ENCODE data around the gene ACOT12.

The ACOT12 gene

DNA sequence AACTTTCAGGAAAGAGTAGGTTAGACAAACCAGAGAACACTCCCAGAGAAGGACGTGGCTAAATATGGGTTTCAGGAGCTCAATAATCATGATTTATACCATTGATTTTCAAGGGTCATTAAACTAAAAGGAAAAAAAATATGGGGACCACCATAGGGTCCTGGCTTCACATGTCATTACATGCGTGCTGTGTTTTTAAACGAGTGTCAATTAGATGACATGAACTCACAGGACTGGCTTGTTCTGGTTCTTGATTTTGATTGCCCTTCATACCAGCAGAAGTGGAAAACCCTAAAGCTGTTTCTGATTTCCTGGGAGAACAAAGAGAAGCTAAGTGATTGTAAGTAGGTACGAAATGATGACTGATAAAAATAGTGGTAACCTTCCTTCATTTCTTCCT is 5.8 kb downstream of the ACOT12 start:
- no peak for ATAC-seq
- TF ChIP-seq CREB5 (CRISPR knock-in tag; IDR thresholded peaks at IDR 0.05; ENCODE audit: low read depth) (no peak), PPARA (CRISPR knock-in tag; IDR thresholded peaks at IDR 0.05; ENCODE audit: borderline replicate concordance) (no peak), ZNF8 (CRISPR knock-in tag; IDR thresholded peaks at IDR 0.05) (no peak), BACH2 (CRISPR knock-in tag; IDR thresholded peaks at IDR 0.05; ENCODE audit: borderline replicate concordance) (no peak), ZNF70 (CRISPR knock-in tag; IDR thresholded peaks at IDR 0.05) (no peak), ARNTL (CRISPR knock-in tag; IDR thresholded peaks at IDR 0.05; ENCODE audit: borderline replicate concordance, low read depth) (no peak), OSR1 (CRISPR knock-in tag; IDR thresholded peaks at IDR 0.05) (no peak), ZFP3 (CRISPR knock-in tag; IDR thresholded peaks at IDR 0.05) (no peak), ISL1 (CRISPR knock-in tag; IDR thresholded peaks at IDR 0.05) (no peak), ZNF565 (CRISPR knock-in tag; conservative IDR thresholded peaks at IDR 0.05; ENCODE audit: low read depth) (no peak), GLIS3 (CRISPR knock-in tag; IDR thresholded peaks at IDR 0.05) (no peak), ESRRG (CRISPR knock-in tag; IDR thresholded peaks at IDR 0.05) (no peak), CSDC2 (CRISPR knock-in tag; IDR thresholded peaks at IDR 0.05) (no peak), RARB (CRISPR knock-in tag; IDR thresholded peaks at IDR 0.05) (no peak), ZFP30 (CRISPR knock-in tag; IDR thresholded peaks at IDR 0.05) (no peak), TOX (CRISPR knock-in tag; IDR thresholded peaks at IDR 0.05; ENCODE audit: borderline replicate concordance) (no peak)
- TF ChIP-seq, protein P1, sequence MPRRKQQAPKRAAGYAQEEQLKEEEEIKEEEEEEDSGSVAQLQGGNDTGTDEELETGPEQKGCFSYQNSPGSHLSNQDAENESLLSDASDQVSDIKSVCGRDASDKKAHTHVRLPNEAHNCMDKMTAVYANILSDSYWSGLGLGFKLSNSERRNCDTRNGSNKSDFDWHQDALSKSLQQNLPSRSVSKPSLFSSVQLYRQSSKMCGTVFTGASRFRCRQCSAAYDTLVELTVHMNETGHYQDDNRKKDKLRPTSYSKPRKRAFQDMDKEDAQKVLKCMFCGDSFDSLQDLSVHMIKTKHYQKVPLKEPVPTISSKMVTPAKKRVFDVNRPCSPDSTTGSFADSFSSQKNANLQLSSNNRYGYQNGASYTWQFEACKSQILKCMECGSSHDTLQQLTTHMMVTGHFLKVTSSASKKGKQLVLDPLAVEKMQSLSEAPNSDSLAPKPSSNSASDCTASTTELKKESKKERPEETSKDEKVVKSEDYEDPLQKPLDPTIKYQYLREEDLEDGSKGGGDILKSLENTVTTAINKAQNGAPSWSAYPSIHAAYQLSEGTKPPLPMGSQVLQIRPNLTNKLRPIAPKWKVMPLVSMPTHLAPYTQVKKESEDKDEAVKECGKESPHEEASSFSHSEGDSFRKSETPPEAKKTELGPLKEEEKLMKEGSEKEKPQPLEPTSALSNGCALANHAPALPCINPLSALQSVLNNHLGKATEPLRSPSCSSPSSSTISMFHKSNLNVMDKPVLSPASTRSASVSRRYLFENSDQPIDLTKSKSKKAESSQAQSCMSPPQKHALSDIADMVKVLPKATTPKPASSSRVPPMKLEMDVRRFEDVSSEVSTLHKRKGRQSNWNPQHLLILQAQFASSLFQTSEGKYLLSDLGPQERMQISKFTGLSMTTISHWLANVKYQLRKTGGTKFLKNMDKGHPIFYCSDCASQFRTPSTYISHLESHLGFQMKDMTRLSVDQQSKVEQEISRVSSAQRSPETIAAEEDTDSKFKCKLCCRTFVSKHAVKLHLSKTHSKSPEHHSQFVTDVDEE (CRISPR knock-in tag; IDR thresholded peaks at IDR 0.05) = no peak
- TF ChIP-seq, protein P2, sequence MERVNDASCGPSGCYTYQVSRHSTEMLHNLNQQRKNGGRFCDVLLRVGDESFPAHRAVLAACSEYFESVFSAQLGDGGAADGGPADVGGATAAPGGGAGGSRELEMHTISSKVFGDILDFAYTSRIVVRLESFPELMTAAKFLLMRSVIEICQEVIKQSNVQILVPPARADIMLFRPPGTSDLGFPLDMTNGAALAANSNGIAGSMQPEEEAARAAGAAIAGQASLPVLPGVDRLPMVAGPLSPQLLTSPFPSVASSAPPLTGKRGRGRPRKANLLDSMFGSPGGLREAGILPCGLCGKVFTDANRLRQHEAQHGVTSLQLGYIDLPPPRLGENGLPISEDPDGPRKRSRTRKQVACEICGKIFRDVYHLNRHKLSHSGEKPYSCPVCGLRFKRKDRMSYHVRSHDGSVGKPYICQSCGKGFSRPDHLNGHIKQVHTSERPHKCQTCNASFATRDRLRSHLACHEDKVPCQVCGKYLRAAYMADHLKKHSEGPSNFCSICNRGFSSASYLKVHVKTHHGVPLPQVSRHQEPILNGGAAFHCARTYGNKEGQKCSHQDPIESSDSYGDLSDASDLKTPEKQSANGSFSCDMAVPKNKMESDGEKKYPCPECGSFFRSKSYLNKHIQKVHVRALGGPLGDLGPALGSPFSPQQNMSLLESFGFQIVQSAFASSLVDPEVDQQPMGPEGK (CRISPR knock-in tag; IDR thresholded peaks at IDR 0.05; ENCODE audit: borderline replicate concordance) = no peak
- TF ChIP-seq, protein P3, sequence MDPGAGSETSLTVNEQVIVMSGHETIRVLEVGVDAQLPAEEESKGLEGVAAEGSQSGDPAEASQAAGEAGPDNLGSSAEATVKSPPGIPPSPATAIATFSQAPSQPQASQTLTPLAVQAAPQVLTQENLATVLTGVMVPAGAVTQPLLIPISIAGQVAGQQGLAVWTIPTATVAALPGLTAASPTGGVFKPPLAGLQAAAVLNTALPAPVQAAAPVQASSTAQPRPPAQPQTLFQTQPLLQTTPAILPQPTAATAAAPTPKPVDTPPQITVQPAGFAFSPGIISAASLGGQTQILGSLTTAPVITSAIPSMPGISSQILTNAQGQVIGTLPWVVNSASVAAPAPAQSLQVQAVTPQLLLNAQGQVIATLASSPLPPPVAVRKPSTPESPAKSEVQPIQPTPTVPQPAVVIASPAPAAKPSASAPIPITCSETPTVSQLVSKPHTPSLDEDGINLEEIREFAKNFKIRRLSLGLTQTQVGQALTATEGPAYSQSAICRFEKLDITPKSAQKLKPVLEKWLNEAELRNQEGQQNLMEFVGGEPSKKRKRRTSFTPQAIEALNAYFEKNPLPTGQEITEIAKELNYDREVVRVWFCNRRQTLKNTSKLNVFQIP (CRISPR knock-in tag; IDR thresholded peaks at IDR 0.05; ENCODE audit: borderline replicate concordance, low read depth) = no peak
- TF ChIP-seq, protein P4, sequence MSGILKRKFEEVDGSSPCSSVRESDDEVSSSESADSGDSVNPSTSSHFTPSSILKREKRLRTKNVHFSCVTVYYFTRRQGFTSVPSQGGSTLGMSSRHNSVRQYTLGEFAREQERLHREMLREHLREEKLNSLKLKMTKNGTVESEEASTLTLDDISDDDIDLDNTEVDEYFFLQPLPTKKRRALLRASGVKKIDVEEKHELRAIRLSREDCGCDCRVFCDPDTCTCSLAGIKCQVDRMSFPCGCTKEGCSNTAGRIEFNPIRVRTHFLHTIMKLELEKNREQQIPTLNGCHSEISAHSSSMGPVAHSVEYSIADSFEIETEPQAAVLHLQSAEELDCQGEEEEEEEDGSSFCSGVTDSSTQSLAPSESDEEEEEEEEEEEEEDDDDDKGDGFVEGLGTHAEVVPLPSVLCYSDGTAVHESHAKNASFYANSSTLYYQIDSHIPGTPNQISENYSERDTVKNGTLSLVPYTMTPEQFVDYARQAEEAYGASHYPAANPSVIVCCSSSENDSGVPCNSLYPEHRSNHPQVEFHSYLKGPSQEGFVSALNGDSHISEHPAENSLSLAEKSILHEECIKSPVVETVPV (CRISPR knock-in tag; IDR thresholded peaks at IDR 0.05) = no peak

DNA sequence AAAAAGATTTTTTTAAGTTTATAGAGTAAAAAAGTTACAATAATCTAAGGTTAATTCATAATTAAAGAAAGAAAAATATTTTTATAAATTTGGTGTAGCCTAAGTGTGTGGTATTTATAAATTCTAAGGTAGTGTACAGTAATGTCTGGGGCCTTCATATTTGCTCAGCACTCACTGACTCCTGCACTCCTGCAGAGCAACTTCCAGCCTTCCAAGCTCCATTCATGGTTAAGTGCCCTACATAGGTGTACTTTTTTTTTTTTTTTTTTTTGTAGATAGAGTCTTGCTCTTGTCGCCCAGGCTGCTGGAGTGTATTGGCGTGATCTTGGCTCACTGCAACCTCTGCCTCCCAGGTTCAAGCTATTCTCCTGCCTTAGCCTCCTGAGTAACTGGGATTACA is 10.1 kb downstream of the ACOT12 start:
- no peak for ATAC-seq
- TF ChIP-seq OSR1 (CRISPR knock-in tag; IDR thresholded peaks at IDR 0.05) (no peak), BACH2 (CRISPR knock-in tag; IDR thresholded peaks at IDR 0.05; ENCODE audit: borderline replicate concordance) (no peak), ZNF70 (CRISPR knock-in tag; IDR thresholded peaks at IDR 0.05) (no peak), ZFP3 (CRISPR knock-in tag; IDR thresholded peaks at IDR 0.05) (no peak), ZC3H10 (CRISPR knock-in tag; IDR thresholded peaks at IDR 0.05) (no peak), ARNTL (CRISPR knock-in tag; IDR thresholded peaks at IDR 0.05; ENCODE audit: borderline replicate concordance, low read depth) (no peak), RARB (CRISPR knock-in tag; IDR thresholded peaks at IDR 0.05) (no peak), GLIS3 (CRISPR knock-in tag; IDR thresholded peaks at IDR 0.05) (no peak), ZNF8 (CRISPR knock-in tag; IDR thresholded peaks at IDR 0.05) (no peak), ZNF565 (CRISPR knock-in tag; conservative IDR thresholded peaks at IDR 0.05; ENCODE audit: low read depth) (no peak), CSDC2 (CRISPR knock-in tag; IDR thresholded peaks at IDR 0.05) (no peak), TCF4 (CRISPR knock-in tag; IDR thresholded peaks at IDR 0.05; ENCODE audit: borderline replicate concordance) (no peak)
- TF ChIP-seq, protein P1 (CRISPR knock-in tag; IDR thresholded peaks at IDR 0.05) = no peak
- TF ChIP-seq, protein P2 (CRISPR knock-in tag; IDR thresholded peaks at IDR 0.05; ENCODE audit: borderline replicate concordance) = no peak
- TF ChIP-seq, protein P4 (CRISPR knock-in tag; IDR thresholded peaks at IDR 0.05) = no peak

All from SK-N-SH treated with all-trans-retinoic acid at 6 μM for 48 hours (cell line).